Stimulated activated naive B cell treated with anti-CD40 and anti-IgM and Interleukin-4, amounts not matched to agents 10 μg/mL and 1 μg/mL and 100 μg/mL, for 72 hours (primary cell): ENCODE data around the gene PRKAA1.
"Not testable (repeated sequence)": the region's sequence is repeated elsewhere in the genome, so short reads cannot be mapped to it uniquely, and the experiment has no call there.

Experiments
- ATAC-seq, 2 donors: fragments of 150-1000 bp; cut with Tn5 transposase; replicated peaks; 2 replicates each; pipeline ENCODE4 v1.10.0; 2021; ENCODE audit warnings: moderate library complexity in 1 of 2
- DNase-seq: peaks from one replicate; pipeline ENCODE4 v3.0.0; 2021
- H3K27ac Mint-ChIP-seq: one replicate; pipeline ENCODE4 v1.8.0; 2022; ENCODE audit warnings: mild to moderate bottlenecking, mixed read lengths
- H3K27me3 Mint-ChIP-seq, 2 donors: one replicate each; pipeline ENCODE4 v1.8.0; 2022; ENCODE audit warnings: mixed read lengths in 2 of 2
- H3K36me3 Mint-ChIP-seq, 2 donors: one replicate each; pipeline ENCODE4 v1.8.0; 2022; ENCODE audit warnings: mixed read lengths in 2 of 2, mild to moderate bottlenecking in 1 of 2
- H3K4me1 Mint-ChIP-seq, 2 donors: one replicate each; pipeline ENCODE4 v1.8.0; 2022; ENCODE audit warnings: mixed read lengths in 2 of 2, mild to moderate bottlenecking in 1 of 2
- H3K4me3 Mint-ChIP-seq, 2 donors: one replicate each; pipeline ENCODE4 v1.8.0; 2022; ENCODE audit warnings: mild to moderate bottlenecking in 2 of 2, mixed read lengths in 2 of 2, moderate library complexity in 1 of 2
- H3K9me3 Mint-ChIP-seq, 2 donors: one replicate each; pipeline ENCODE4 v1.8.0; 2022; ENCODE audit warnings: mixed read lengths in 2 of 2, mild to moderate bottlenecking in 1 of 2

The PRKAA1 gene

DNA sequence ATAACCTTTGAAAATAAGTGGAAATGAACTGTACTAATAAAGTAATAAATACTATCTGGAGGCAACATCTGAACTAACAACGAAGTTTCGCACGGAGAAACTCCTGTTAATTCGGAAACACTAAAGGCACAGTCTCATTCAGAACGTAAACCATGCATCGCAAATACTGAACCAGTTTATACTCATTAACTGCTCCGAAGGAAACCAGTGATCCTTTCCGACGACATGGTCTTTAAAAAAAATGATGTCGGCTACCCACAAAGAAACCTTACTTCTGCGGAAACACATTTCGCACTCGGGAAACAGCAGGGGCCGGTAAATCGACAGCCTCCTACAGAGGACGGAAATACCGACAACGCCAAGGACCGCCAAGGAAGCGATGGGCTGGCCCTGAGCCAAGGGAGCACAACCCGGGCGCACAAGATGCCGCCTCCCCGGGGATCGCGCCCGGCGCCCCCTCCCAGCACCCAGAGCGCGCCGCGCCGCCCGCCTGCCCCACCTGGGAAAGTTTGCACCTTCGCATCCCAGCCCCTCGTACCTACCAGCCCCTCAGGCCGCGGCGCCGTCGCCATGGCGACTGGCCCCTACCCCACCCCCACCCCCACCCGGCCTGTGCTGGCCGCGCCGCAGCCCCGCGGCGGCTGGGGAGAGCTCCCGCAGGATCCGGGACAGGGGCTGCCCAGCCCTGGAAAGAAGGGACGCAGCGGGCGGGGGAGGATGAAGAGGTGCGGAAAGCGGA lies 732 bp downstream of the PRKAA1 start:
- H3K27ac Mint-ChIP-seq = peak overlapping the region; percentile 93
- ATAC-seq (peak; percentile 56 to 60), DNase-seq (peak; percentile 64)
- peak overlapping the region; percentile 92 to 95 for H3K4me3 Mint-ChIP-seq
- no peaks in the 10 kb centered on the region for H3K9me3 Mint-ChIP-seq
- no peaks in the 10 kb centered on the region for H3K27me3 Mint-ChIP-seq
- H3K4me1 Mint-ChIP-seq = peaks cover 15 to 40% of the 10 kb centered on the region in 2 donors
- peaks cover 9 to 20% of the 10 kb centered on the region in 2 donors for H3K36me3 Mint-ChIP-seq

DNA sequence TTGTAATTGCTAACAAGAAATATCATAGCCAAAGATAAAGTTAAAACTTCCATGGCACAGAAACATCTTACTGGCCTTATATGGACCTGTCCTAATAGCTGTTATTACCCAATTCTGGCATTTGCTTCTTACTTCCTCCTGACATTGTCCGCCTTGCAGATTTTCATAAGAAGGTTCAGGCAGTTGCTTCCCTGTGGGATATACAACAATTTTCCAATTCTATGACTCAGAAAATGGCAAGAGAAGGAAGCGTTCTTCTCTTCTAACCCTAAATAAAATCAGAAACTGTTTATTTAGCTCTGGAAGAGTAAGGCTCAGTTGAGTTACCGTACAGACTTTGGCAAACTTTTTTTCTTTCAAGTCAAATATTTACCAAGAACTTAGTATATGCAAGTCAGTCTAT lies 1.7 kb downstream of the PRKAA1 start:
- peaks cover 15 to 48% of the 10 kb centered on the region in 2 donors for H3K4me1 Mint-ChIP-seq
- H3K9me3 Mint-ChIP-seq = no peaks in the 10 kb centered on the region
- H3K4me3 Mint-ChIP-seq = peak overlapping the region; percentile 92 to 95
- peaks cover 9 to 20% of the 10 kb centered on the region in 2 donors for H3K36me3 Mint-ChIP-seq
- H3K27me3 Mint-ChIP-seq = no peaks in the 10 kb centered on the region
- H3K27ac Mint-ChIP-seq = no peak overlapping the region
- ATAC-seq (no peak), DNase-seq (no peak)

DNA sequence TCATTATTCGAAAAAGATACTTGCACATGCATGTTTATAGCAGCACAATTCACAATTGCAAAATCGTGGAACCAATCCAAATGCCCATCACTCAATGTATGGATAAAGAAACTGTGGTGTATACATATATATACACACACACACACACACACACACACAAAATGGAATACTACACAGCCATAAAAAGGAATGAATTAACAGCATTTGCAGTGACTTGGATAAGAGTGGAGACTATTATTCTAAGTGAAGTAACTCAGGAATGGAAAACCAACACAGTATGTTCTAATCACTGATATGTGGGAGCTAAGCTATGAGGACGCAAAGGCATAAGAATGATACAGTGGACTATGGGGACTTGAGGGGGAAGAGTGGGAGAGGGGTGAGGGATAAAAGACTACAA lies 3.3 kb downstream of the PRKAA1 start:
- peaks cover 15 to 64% of the 10 kb centered on the region in 2 donors for H3K4me1 Mint-ChIP-seq

DNA sequence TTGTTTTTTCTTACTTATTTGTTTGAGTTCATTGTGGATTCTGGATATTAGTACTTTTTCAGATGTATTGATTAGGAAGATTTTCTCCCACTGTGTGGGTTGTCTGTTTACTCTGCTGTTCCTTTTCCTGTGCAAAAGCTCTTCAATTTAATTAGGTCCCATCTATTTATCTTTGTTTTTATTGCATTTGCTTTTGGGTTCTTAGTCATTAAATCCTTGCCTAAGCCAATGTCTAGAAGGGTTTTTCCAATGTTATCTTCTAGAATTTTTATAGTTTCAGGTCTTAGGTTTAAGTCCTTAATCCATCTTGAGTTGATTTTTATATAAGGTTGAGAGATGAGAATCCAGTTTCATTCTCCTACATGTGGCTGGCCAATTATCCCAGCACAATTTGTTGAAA lies 3.8 kb downstream of the PRKAA1 start:
- H3K27me3 Mint-ChIP-seq, H3K4me3 Mint-ChIP-seq, ATAC-seq, DNase-seq, H3K27ac Mint-ChIP-seq, H3K9me3 Mint-ChIP-seq: not testable (repeated sequence)
- Mint-ChIP-seq H3K36me3 (peaks cover 9 to 20% of the 10 kb centered on the region in 2 donors), H3K4me1 (peaks cover 15 to 68% of the 10 kb centered on the region in 2 donors)

More for the DNA sequence above, 3.3 kb downstream of the PRKAA1 start:
- H3K36me3 Mint-ChIP-seq = peaks cover 9 to 20% of the 10 kb centered on the region in 2 donors
- H3K4me3 Mint-ChIP-seq, H3K27me3 Mint-ChIP-seq, DNase-seq, H3K9me3 Mint-ChIP-seq, ATAC-seq, H3K27ac Mint-ChIP-seq: not testable (repeated sequence)

DNA sequence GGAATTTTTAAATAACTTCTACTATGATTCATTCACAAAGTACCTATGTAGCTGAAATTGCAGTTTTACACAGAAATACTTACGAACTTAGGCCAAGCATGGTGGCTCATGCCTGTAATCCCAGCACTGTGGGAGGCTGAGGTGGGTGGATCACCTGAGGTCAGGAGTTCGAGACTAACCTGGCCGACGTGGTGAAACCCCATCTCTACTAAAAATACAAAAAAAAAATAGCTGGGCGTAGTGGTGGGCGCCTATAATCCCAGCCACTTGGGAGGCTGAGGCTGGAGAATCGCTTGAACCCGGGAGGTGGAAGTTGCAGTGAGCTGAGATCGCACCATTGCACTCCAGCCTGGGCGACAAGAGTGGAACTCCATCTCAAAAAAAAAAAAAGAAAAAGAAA lies 5.5 kb downstream of the PRKAA1 start:
- H3K27me3 Mint-ChIP-seq, DNase-seq, ATAC-seq, H3K27ac Mint-ChIP-seq, H3K4me3 Mint-ChIP-seq, H3K9me3 Mint-ChIP-seq: not testable (repeated sequence)
- Mint-ChIP-seq H3K36me3 (peaks cover 23 to 32% of the 10 kb centered on the region in 2 donors), H3K4me1 (peaks cover 17 to 78% of the 10 kb centered on the region in 2 donors)

DNA sequence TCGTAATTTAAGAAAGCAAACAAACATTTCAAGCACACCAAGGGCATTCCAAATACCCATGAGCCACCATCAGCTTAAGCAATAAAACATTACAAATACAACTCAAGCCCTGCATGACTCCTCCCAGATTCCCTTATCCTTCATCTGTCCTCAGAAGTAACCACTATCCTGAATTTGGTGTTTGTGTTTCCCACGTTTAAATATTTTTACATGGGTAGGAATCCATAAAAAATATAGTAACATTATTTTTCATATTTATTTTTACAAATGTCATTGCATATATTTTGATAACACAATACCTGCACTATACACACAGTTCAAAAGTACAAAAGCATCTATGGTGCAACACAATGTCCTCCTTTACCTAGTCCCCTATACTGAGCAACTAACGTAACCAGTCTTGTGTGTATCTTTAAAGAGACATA lies 6.4 kb downstream of the PRKAA1 start:
- DNase-seq = no peak
- Mint-ChIP-seq H3K4me3 (no peak overlapping the region), H3K27ac (no peak overlapping the region), H3K27me3 (no peaks in the 10 kb centered on the region), H3K4me1 (peaks cover 16 to 76% of the 10 kb centered on the region in 2 donors), H3K36me3 (peaks cover 27 to 38% of the 10 kb centered on the region in 2 donors), H3K9me3 (peaks cover 0 to 5% of the 10 kb centered on the region in 2 donors)
- ATAC-seq = no peak

DNA sequence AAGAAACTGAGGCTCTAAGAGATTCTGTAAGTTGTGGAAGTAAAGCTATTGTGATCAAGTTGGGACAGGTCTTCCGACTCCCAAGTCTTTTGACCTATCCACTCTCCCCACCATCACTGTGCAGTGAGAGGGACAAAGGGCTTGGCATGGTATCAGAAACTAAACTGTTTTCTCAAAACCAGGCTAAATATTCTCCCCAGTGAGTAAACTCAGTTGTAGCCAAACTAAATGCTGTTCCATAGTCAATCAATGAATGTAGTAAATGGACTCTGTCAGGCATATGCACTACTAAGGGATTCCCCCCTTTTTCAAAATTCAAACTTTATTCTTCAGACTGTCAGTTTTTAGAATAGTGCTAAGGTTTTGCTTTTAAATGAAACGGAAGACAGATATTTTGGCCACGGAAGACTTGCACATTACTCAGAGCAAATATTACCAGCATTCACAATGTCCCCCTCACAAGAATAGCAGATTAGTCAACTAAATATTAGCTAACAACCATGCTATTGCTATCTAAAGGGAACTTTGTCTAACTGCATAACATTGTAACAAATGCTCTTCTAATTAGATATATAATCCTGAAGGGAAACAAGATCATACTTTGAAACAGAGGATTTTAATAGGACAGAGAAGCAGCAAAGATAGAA lies 7.1 kb downstream of the PRKAA1 start:
- DNase-seq (no peak), ATAC-seq (no peak)
- peaks cover 31 to 44% of the 10 kb centered on the region in 2 donors for H3K36me3 Mint-ChIP-seq
- H3K4me3 Mint-ChIP-seq = no peak overlapping the region
- no peaks in the 10 kb centered on the region for H3K27me3 Mint-ChIP-seq
- peaks cover 0 to 6% of the 10 kb centered on the region in 2 donors for H3K9me3 Mint-ChIP-seq
- H3K4me1 Mint-ChIP-seq = peaks cover 15 to 70% of the 10 kb centered on the region in 2 donors
- no peak overlapping the region for H3K27ac Mint-ChIP-seq

DNA sequence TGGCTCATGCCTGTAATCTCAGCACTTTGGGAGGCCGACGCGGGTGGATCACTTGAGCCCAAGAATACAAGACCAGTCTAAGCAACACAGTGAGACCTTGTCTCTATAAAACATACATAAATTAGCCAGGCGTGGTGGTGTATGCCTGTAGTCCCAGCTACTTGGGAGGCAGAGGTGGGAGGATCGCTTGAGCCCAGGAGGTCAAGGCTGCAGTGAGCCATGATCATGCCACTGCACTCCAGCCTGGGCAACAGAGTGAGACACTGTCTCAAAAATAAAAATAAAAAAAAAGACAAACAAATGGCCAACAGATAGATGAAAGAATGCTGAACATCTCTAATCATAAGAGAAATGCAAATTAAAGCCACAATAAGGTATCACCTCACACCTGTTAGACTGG lies 9.2 kb downstream of the PRKAA1 start:
- H3K4me1 Mint-ChIP-seq = peaks cover 12 to 66% of the 10 kb centered on the region in 2 donors
- ATAC-seq, H3K9me3 Mint-ChIP-seq, H3K27ac Mint-ChIP-seq, H3K27me3 Mint-ChIP-seq, H3K4me3 Mint-ChIP-seq, DNase-seq: not testable (repeated sequence)
- H3K36me3 Mint-ChIP-seq = peaks cover 26 to 33% of the 10 kb centered on the region in 2 donors

DNA sequence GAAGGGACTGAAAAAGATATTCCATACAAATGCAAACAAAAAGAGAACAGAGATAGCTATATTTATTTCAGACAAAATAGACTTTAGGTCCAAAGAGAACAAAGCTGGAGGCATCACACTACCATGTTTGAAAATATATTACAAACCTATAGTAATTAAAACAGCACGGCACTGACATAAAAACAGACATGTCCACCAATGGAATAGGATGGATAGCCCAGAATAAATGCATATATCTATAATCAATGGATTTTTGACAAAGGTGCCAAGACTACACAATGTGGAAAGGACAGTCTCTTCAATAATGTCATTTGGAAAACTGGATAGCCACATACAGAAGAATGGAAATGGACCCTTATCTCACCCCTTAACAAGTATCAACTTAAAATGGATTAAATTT lies 10.2 kb downstream of the PRKAA1 start:
- ATAC-seq = no peak
- H3K27me3 Mint-ChIP-seq = no peaks in the 10 kb centered on the region
- DNase-seq = no peak
- H3K4me1 Mint-ChIP-seq = peaks cover 9 to 59% of the 10 kb centered on the region in 2 donors
- H3K9me3 Mint-ChIP-seq = peaks cover 0 to 6% of the 10 kb centered on the region in 2 donors
- H3K27ac Mint-ChIP-seq = no peak overlapping the region
- peaks cover 26 to 29% of the 10 kb centered on the region in 2 donors for H3K36me3 Mint-ChIP-seq
- H3K4me3 Mint-ChIP-seq = no peak overlapping the region

DNA sequence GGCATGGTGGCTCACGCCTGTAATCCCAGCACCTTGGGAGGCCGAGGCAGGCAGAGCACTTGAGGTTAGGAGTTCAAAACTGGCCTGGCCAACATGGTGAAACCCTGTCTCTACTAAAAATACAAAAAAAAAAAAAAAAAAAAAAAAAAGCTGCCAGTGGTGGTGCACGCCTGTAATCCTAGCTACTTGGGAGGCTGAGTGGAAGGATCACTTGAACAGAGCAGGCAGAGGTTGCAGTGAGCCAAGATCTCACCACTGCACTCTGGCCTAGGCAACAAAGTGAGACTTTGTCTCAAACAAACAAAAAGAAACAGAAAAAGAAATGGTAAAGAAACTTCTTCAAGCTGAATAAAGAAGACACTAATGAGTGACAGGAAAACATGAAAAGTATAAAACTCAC lies 11.5 kb downstream of the PRKAA1 start:
- H3K27me3 Mint-ChIP-seq, ATAC-seq, H3K4me3 Mint-ChIP-seq, H3K27ac Mint-ChIP-seq, H3K9me3 Mint-ChIP-seq, DNase-seq: not testable (repeated sequence)
- Mint-ChIP-seq H3K36me3 (peaks cover 26 to 29% of the 10 kb centered on the region in 2 donors), H3K4me1 (peaks cover 9 to 64% of the 10 kb centered on the region in 2 donors)

DNA sequence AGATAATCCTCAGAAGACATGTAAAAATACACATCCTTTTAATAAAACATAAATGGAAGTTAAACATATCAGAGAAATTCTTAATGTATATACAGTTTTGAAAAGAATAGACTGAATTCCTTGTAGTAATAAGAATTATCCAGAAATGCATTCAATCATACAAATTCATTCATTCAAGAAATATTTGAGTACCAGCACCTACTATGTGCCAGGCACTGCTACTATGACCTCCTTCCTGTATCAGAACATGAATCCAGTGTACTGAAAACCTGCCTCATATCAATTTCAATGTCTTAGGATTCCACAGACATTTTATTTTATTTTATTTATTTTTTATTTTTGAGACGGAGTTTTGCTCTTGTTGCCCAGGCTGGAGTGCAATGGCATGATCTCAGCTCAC lies 13.3 kb downstream of the PRKAA1 start:
- no peak for ATAC-seq
- Mint-ChIP-seq H3K36me3 (peaks cover 26 to 29% of the 10 kb centered on the region in 2 donors), H3K27ac (no peak overlapping the region), H3K27me3 (no peaks in the 10 kb centered on the region), H3K4me3 (no peak overlapping the region), H3K9me3 (peaks cover 0 to 6% of the 10 kb centered on the region in 2 donors), H3K4me1 (peaks cover 11 to 57% of the 10 kb centered on the region in 2 donors)
- no peak for DNase-seq

DNA sequence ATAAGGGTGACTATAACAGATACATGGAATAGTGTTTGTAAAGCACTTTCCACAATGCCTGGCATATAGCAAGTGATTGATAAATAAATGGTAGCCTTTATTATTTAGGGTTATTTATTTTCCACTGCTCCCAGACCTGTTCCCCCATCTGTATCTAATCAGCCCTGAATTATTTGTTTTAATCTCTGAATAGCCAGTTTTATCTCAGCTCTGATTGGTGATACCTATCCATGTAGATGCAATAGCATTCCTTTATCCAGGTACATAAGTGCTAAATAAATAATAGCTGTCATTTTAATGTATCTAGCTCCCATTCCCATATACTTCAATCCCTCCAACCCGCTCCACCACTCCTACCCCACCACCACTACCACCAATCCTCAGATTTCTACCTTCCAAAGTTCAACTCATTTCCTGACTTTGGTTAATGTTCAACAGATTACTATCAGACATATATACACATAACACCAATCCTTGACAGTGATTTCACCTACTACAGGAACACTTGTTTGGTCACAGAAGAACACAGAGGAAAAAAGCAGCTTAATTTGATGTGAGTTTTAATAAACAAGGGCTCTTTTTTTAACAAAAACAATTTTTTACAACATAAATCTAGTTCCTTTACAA lies 14.0 kb downstream of the PRKAA1 start:
- Mint-ChIP-seq H3K36me3 (peaks cover 26 to 29% of the 10 kb centered on the region in 2 donors), H3K27ac (no peak overlapping the region)

DNA sequence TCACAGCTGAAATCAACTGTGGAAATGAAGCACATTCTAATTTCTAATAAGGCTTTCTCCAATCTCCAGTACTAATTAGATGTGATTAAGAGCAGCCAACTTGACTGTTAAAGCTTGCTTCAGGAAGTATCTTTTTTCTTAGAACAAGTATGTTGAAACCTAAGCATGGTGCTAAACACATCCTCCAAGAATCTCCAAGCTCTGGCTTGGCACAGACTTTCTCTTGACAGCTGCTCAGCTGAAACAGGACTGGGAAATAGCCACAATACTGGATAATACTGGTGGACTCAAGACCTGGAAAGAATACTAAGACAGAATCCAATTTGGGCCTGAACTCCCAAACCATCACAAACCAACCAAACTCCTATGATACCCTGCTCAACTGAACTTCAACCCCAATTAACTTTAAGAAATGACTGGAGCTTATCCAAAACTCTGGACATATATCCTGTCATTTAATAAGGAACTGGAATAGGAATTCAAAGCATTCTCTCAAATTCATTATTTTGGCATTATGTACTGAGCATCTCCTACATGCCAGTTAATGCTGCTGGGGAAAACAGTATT lies 16.2 kb downstream of the PRKAA1 start:
- peaks cover 10 to 38% of the 10 kb centered on the region in 2 donors for H3K4me1 Mint-ChIP-seq
- peaks cover 0 to 2% of the 10 kb centered on the region in 2 donors for H3K9me3 Mint-ChIP-seq
- no peak overlapping the region for H3K27ac Mint-ChIP-seq
- no peak for DNase-seq
- H3K36me3 Mint-ChIP-seq = peaks cover 9 to 13% of the 10 kb centered on the region in 2 donors
- H3K27me3 Mint-ChIP-seq = no peaks in the 10 kb centered on the region
- no peak overlapping the region for H3K4me3 Mint-ChIP-seq
- no peak for ATAC-seq

More for the DNA sequence above, 14.0 kb downstream of the PRKAA1 start:
- Mint-ChIP-seq H3K4me3 (no peak overlapping the region), H3K27me3 (no peaks in the 10 kb centered on the region), H3K9me3 (peaks cover 0 to 6% of the 10 kb centered on the region in 2 donors), H3K4me1 (peaks cover 13 to 50% of the 10 kb centered on the region in 2 donors)
- ATAC-seq = no peak
- no peak for DNase-seq

DNA sequence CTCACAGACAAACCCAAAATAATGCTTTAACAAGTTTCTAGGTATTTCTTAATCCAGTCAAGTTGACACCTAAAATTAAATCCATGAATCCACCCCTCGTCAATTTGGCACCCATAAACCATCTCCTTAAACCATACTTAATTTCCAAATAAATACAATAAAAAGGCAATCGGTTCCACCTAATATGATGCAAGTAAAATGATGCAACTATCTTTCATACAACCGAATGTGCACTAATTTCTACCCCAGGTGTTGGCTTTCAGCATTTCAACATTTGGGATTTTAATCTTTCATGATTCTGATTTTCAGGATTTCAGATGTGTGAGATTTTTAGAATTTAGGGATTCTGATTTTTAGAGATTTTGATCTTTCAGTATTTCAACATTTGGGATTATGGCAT lies 17.3 kb downstream of the PRKAA1 start:
- ATAC-seq = no peak
- H3K27me3 Mint-ChIP-seq = no peaks in the 10 kb centered on the region
- no peak overlapping the region for H3K4me3 Mint-ChIP-seq
- H3K36me3 Mint-ChIP-seq = peaks cover 10 to 14% of the 10 kb centered on the region in 2 donors
- H3K27ac Mint-ChIP-seq = no peak overlapping the region
- H3K9me3 Mint-ChIP-seq = no peaks in the 10 kb centered on the region
- DNase-seq = no peak
- peaks cover 18 to 48% of the 10 kb centered on the region in 2 donors for H3K4me1 Mint-ChIP-seq
